CD4-positive, alpha-beta memory T cell (primary cell): Measurements from ENCODE around the gene MAP2K3. TPM values are rescaled to one million over a fixed set of nuclear protein-coding genes. Genes with fewer than 3 reads are reported as not detected.
A peak's percentile ranks its signal among the peaks of the same experiment; 100 is the strongest.

ENCODE experiments used
- CTCF ChIA-PET: fragments of 350-600 bp; sonication (Branson Sonifier 250); formaldehyde crosslinking; loops from one replicate; lab custom pipeline; 2021; ENCODE audit warnings: inconsistent platforms; ENCODE audit not compliant: partially characterized antibody; lab: Charles Lee
- POLR2A ChIA-PET: fragments of 350-600 bp; sonication (Branson Sonifier 250); formaldehyde crosslinking; loops from one replicate; lab custom pipeline; 2021; ENCODE audit not compliant: partially characterized antibody; lab: Charles Lee
- DNase-seq, 5 donors: peaks; one replicate each; pipeline versions ENCODE4 v3.0.0 to v3.0.0-alpha.2; 2020 to 2022; ENCODE audit warnings: mixed read lengths in 1 of 5
- H3K27ac ChIP-seq: one replicate; pipeline ENCODE4 v1.7.0; 2013; ENCODE audit warnings: low read depth, low read length
- H3K27me3 ChIP-seq: 2 replicates; pipeline ENCODE4 v1.7.0; 2013; ENCODE audit warnings: mild to moderate bottlenecking, low read length, moderate library complexity; ENCODE audit not compliant: insufficient read depth
- H3K36me3 ChIP-seq: 2 replicates; pipeline ENCODE4 v1.7.0; 2013; ENCODE audit warnings: mild to moderate bottlenecking, low read length, moderate library complexity; ENCODE audit not compliant: insufficient read depth
- H3K4me1 ChIP-seq: 2 replicates; pipeline ENCODE4 v1.7.0; 2013; ENCODE audit warnings: mild to moderate bottlenecking, low read length, moderate library complexity; ENCODE audit not compliant: insufficient read depth
- H3K4me3 ChIP-seq, 2 donors: one replicate each; pipeline ENCODE4 v1.7.0; 2013; ENCODE audit warnings: low read length in 2 of 2, mild to moderate bottlenecking in 1 of 2
- H3K9me3 ChIP-seq, 2 donors: one replicate each; pipeline ENCODE4 v1.7.0; 2013; ENCODE audit warnings: low read length in 2 of 2, control low read depth in 1 of 2; ENCODE audit not compliant: control insufficient read depth in 1 of 2
- H3K27ac Mint-ChIP-seq, 7 donors: one replicate each; pipeline ENCODE4 v1.8.0; 2020 to 2021; ENCODE audit warnings: mixed read lengths in 7 of 7, mild to moderate bottlenecking in 6 of 7, inconsistent platforms in 3 of 7, moderate library complexity in 3 of 7
- H3K27me3 Mint-ChIP-seq, 2 donors: one replicate each; pipeline ENCODE4 v1.8.0; 2020 to 2021; ENCODE audit warnings: mixed read lengths in 2 of 2
- H3K36me3 Mint-ChIP-seq, 2 donors: one replicate each; pipeline ENCODE4 v1.8.0; 2020 to 2021; ENCODE audit warnings: mixed read lengths in 2 of 2, inconsistent platforms in 1 of 2, mild to moderate bottlenecking in 1 of 2
- H3K4me1 Mint-ChIP-seq, 4 donors: one replicate each; pipeline ENCODE4 v1.8.0; 2020 to 2021; ENCODE audit warnings: mixed read lengths in 4 of 4, mild to moderate bottlenecking in 1 of 4
- H3K4me3 Mint-ChIP-seq, 8 donors: one replicate each; pipeline ENCODE4 v1.8.0; 2020 to 2021; ENCODE audit warnings: mixed read lengths in 8 of 8, mild to moderate bottlenecking in 7 of 8, moderate library complexity in 6 of 8, inconsistent platforms in 3 of 8
- H3K9me3 Mint-ChIP-seq, 8 donors: one replicate each; pipeline ENCODE4 v1.8.0; 2020 to 2021; ENCODE audit warnings: mixed read lengths in 8 of 8, mild to moderate bottlenecking in 5 of 8, inconsistent platforms in 3 of 8, moderate library complexity in 1 of 8
- intact Hi-C: fragments of 100-400 bp; cut with micrococcal nuclease; formaldehyde crosslinking; loops from one replicate; pipeline ENCODE4 v1.15.1; 2023
- polyA plus RNA-seq, 2 donors: library from polyadenylated mRNA; unstranded; fragments of 300-500 nt; fragmentation: Illumina TruSeq; gene quantifications; one replicate each; pipeline ENCODE4 v1.2.3, GENCODE V29; 2021
- total RNA-seq, 2 experiments: library from RNA; stranded (reverse); gene quantifications; one replicate each; pipeline ENCODE4 v1.2.3, GENCODE V29; 2021

The MAP2K3 gene
- total and polyA plus RNA-seq, 4 experiments from 2014 or later, result 48.5 to 88.9 (median 57.9) TPM

DNA sequence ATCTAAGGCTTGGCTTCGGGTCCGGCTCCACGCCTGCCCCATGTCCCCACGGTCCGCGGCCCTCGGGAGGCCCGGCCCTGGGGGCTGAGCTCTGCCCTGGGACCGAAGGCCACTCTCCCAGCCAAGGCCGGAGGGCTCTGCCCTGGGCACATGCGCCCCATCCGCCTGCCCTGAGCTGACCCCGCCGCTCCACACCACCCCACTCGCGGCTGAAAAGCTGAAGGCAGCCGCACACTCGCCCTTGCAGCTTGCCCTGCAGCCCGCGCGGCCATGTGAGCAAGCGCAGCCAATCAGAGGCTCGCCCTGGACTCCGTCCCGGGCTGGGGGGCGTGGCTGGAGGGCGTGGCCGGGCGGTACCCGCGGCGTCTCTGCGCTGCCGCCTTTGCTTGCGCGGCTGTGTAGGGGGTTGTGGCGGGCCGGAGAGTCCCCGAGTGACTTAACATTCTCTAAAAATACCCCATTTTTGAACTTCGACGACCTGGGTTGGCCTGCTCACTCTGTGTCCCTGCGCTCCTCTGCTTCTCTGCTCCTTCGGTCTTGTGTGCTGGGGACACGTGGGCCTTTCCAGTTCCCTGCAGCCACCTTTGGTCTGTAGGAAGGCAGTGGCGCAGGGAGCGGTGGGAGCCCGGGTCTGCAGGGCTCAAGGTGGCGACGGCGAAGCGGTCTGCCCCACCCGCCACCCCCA is 8.8 kb upstream of the MAP2K3 start:
- peak overlapping the region; percentile 78 to 95 (median 93) for H3K27ac Mint-ChIP-seq
- H3K4me3 Mint-ChIP-seq, result peak overlapping the region; percentile 86 to 99 (median 90)
- H3K4me1 ChIP-seq, result peaks cover 49% of the 10 kb centered on the region
- intact Hi-C loops, result loop anchor here (1.0 kb wide), 3 partner anchors 9 to 61 kb away; partner anchors contain the start of genes MAP2K3, NATD1 and TMEM11
- peaks cover 32 to 52% (median 39%) of the 10 kb centered on the region in 4 donors for H3K4me1 Mint-ChIP-seq
- H3K36me3 ChIP-seq, result no peaks in the 10 kb centered on the region
- H3K4me3 ChIP-seq, result peak overlapping the region; percentile 26 to 71
- DNase-seq, result peak; percentile 85 to 93 (median 87)
- no peaks in the 10 kb centered on the region for H3K9me3 ChIP-seq
- CTCF ChIA-PET, result interaction anchor here (0.7 to 8.2 kb wide), 8 partner anchors 11 to 238 kb away, joined by 3 to 87 read pairs (median 6); no protein-coding TSS in a partner anchor
- no peaks in the 10 kb centered on the region for H3K36me3 Mint-ChIP-seq
- H3K27me3 ChIP-seq, result no peaks in the 10 kb centered on the region
- H3K9me3 Mint-ChIP-seq, result no peaks in the 10 kb centered on the region
- peak overlapping the region; percentile 77 for H3K27ac ChIP-seq
- POLR2A ChIA-PET, result interaction anchor here (0.6 to 5.0 kb wide), 15 partner anchors 8 to 276 kb away, joined by 3 to 59 read pairs (median 5); partner anchors contain the start of genes NATD1, TMEM11 and USP22
- H3K27me3 Mint-ChIP-seq, result no peaks in the 10 kb centered on the region

DNA sequence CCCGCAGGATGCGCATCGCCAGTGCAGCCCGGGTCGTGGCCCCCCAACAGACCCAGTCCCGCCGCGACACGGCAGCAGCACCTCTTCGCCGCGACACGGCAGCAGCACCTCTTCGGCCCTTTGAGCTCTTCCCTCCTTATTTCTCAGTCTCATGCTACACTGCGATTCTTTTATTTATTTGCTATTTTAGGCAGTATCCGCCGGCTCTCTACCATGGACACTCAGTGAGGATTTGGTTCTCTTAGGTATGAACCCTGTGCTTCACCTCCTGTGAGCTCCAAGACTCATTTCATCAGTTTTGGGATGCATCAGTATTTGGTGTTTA is 8.3 kb upstream of the MAP2K3 start:
- H3K27ac ChIP-seq, result peak overlapping the region; percentile 77
- peak overlapping the region; percentile 86 to 99 (median 90) for H3K4me3 Mint-ChIP-seq
- intact Hi-C loops, result no loop called here
- no peak for DNase-seq
- H3K9me3 ChIP-seq, result no peaks in the 10 kb centered on the region
- H3K27me3 Mint-ChIP-seq, result no peaks in the 10 kb centered on the region
- no peaks in the 10 kb centered on the region for H3K27me3 ChIP-seq
- peaks cover 49% of the 10 kb centered on the region for H3K4me1 ChIP-seq
- ChIA-PET CTCF (interaction anchor here (0.8 to 8.2 kb wide), 9 partner anchors 8 to 238 kb away, joined by 3 to 87 read pairs (median 5); no protein-coding TSS in a partner anchor), POLR2A (interaction anchor here (0.7 to 5.0 kb wide), 12 partner anchors 8 to 276 kb away, joined by 3 to 59 read pairs (median 7); partner anchors contain the start of genes NATD1, TMEM11 and USP22)
- no peaks in the 10 kb centered on the region for H3K9me3 Mint-ChIP-seq
- H3K36me3 Mint-ChIP-seq, result no peaks in the 10 kb centered on the region
- peak overlapping the region in 1 of 2 donors; percentile 71 for H3K4me3 ChIP-seq
- no peaks in the 10 kb centered on the region for H3K36me3 ChIP-seq
- H3K4me1 Mint-ChIP-seq, result peaks cover 32 to 52% (median 39%) of the 10 kb centered on the region in 4 donors
- H3K27ac Mint-ChIP-seq, result peak overlapping the region; percentile 78 to 95 (median 93)

DNA sequence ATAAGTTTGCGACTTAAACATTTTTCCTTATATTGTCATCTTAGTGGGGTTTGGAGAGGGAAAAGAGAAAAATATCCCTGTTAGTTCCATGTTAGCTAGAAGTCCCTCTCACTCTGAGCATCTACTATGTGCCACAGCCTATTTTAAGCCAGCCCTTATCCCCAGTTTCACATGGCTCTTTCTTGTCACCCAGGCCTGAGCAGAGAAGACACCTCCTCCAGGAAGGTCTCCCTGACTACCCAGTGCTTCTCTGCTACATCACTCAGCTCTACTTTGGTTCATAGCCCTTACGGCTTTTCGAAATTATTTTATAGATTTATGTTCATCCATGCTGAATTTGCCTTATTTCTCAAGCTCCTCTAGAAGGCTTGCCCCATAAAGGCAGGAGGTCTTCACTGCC is 7.2 kb upstream of the MAP2K3 start:
- ChIA-PET CTCF (interaction anchor here (0.7 to 8.2 kb wide), 9 partner anchors 9 to 237 kb away, joined by 3 to 87 read pairs (median 5); no protein-coding TSS in a partner anchor), POLR2A (interaction anchor here (0.8 to 5.0 kb wide), 7 partner anchors 8 to 155 kb away, joined by 3 to 59 read pairs (median 4); partner anchors contain the start of genes NATD1 and TMEM11)
- Histone ChIP-seq H3K27me3 (no peaks in the 10 kb centered on the region), H3K36me3 (no peaks in the 10 kb centered on the region), H3K4me1 (peaks cover 49% of the 10 kb centered on the region), H3K9me3 (no peaks in the 10 kb centered on the region), H3K4me3 (no peak overlapping the region), H3K27ac (no peak overlapping the region)
- H3K4me1 Mint-ChIP-seq, result peaks cover 32 to 56% (median 43%) of the 10 kb centered on the region in 4 donors
- no peaks in the 10 kb centered on the region for H3K27me3 Mint-ChIP-seq
- peak overlapping the region in 6 of 7 donors; percentile 42 to 92 (median 84) for H3K27ac Mint-ChIP-seq
- peak overlapping the region in 7 of 8 donors; percentile 29 to 99 (median 50) for H3K4me3 Mint-ChIP-seq
- no peaks in the 10 kb centered on the region for H3K36me3 Mint-ChIP-seq
- intact Hi-C loops, result no loop called here
- no peaks in the 10 kb centered on the region for H3K9me3 Mint-ChIP-seq
- no peak for DNase-seq

DNA sequence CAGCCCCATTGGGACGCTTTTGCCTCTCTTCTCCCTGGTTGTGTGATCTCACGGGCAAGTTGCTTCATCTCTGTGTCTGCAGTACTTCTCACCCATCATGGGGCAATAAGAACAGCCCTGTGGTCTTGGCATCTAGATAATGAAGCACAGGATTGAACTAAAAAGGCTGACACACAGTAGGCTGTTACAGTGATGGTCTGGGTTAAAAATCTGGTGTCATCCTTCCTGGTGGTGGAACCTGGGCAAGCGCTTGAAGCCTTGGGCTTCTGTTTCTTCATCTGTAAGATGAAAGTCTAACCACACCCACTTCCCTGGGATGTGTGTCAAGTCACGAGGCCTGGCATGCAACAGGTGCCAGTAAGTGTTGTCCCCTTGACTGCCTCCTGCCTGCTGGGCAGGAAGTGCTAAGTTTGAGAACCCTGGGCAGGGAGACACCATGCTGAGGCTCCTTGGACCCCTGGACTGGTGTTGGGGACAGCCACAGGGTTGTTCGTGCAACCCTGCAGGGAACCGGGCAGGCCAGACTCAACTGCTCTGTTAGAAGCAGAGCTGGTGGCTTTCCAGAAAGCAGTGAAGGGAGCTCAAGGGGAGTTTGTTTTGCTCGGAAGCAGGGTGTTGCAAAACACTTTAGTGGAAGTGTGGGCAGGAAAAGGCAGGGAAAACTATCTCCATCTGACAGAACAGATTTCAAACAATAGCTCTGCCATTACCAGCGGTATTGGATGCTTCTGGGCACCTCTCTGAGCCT is 5.9 kb upstream of the MAP2K3 start:
- Mint-ChIP-seq H3K4me3 (peak overlapping the region; percentile 33 to 85 (median 64)), H3K27ac (peak overlapping the region; percentile 80 to 98 (median 92)), H3K27me3 (no peaks in the 10 kb centered on the region), H3K36me3 (no peaks in the 10 kb centered on the region), H3K4me1 (peaks cover 36 to 65% (median 50%) of the 10 kb centered on the region in 4 donors), H3K9me3 (no peaks in the 10 kb centered on the region)
- Histone ChIP-seq H3K9me3 (no peaks in the 10 kb centered on the region), H3K27ac (peak overlapping the region; percentile 59), H3K36me3 (no peaks in the 10 kb centered on the region), H3K4me1 (peaks cover 56% of the 10 kb centered on the region), H3K27me3 (no peaks in the 10 kb centered on the region), H3K4me3 (no peak overlapping the region)
- CTCF ChIA-PET, result interaction anchor here (1.0 to 8.2 kb wide), 15 partner anchors 8 to 235 kb away, joined by 3 to 87 read pairs (median 13); partner anchors contain the start of genes NATD1 and TMEM11
- POLR2A ChIA-PET, result interaction anchor here (0.7 to 3.5 kb wide), 10 partner anchors 8 to 236 kb away, joined by 3 to 59 read pairs (median 4); partner anchors contain the start of genes DHRS7B, NATD1 and USP22
- intact Hi-C loops, result no loop called here
- peak; percentile 69 to 83 (median 74) for DNase-seq

DNA sequence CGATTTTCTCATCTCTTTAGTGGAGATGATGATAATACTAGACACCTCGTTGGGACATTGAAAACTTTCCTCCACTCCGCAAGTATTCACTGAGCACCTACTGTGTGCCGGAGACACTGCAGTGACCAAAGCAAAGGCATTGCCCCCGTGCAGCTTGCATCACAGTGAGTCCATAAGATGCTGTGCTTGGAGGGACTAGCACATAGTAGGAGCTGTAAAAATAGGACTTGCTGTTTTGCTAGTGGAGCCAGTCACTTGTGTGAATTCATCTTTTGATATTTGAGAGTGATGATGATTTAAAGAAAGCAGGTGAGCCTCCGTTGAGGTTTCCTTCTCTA is 5.3 kb upstream of the MAP2K3 start:
- intact Hi-C loops, result no loop called here
- H3K4me1 ChIP-seq, result peaks cover 61% of the 10 kb centered on the region
- H3K36me3 Mint-ChIP-seq, result no peaks in the 10 kb centered on the region
- H3K27me3 Mint-ChIP-seq, result no peaks in the 10 kb centered on the region
- H3K4me1 Mint-ChIP-seq, result peaks cover 36 to 65% (median 50%) of the 10 kb centered on the region in 4 donors
- H3K36me3 ChIP-seq, result no peaks in the 10 kb centered on the region
- DNase-seq, result no peak
- POLR2A ChIA-PET, result interaction anchor here (0.7 to 1.8 kb wide), 8 partner anchors 8 to 236 kb away, joined by 3 to 15 read pairs (median 4); partner anchors contain the start of genes DHRS7B, NATD1 and USP22
- H3K4me3 ChIP-seq, result no peak overlapping the region
- no peaks in the 10 kb centered on the region for H3K27me3 ChIP-seq
- no peaks in the 10 kb centered on the region for H3K9me3 ChIP-seq
- H3K9me3 Mint-ChIP-seq, result no peaks in the 10 kb centered on the region
- H3K27ac ChIP-seq, result peak overlapping the region; percentile 59
- CTCF ChIA-PET, result interaction anchor here (1.2 to 8.2 kb wide), 15 partner anchors 8 to 245 kb away, joined by 3 to 87 read pairs (median 13); partner anchors contain the start of genes NATD1 and TMEM11
- peak overlapping the region in 5 of 7 donors; percentile 80 to 98 (median 92) for H3K27ac Mint-ChIP-seq
- peak overlapping the region in 1 of 8 donors; percentile 77 for H3K4me3 Mint-ChIP-seq

DNA sequence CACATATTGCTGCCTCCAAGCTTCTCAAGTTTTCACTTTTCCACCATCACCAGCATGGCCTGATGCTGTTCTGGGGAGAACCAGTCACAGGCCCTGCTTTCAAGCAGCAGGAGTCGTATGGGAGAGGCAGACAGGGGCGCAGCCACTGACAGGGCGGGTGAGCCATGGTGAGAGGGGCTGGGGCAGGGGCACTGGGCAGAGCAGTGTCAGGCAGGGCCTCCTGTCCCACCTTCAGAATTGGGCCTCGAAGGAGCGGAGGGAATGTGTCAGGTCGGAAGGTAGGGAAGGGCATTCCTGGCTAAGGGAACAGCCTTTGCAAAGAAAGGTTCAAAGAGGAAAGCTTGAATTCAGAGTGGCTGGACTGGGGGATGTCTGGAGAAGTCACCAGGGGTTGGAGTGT is 4.9 kb upstream of the MAP2K3 start:
- Mint-ChIP-seq H3K9me3 (no peaks in the 10 kb centered on the region), H3K36me3 (peaks cover 0 to 2% of the 10 kb centered on the region in 2 donors), H3K27ac (peak overlapping the region; percentile 66 to 90 (median 88)), H3K4me3 (peak overlapping the region in 3 of 8 donors; percentile 23 to 78 (median 51)), H3K4me1 (peaks cover 36 to 68% (median 51%) of the 10 kb centered on the region in 4 donors), H3K27me3 (no peaks in the 10 kb centered on the region)
- ChIA-PET CTCF (interaction anchor here (1.2 to 8.2 kb wide), 15 partner anchors 7 to 245 kb away, joined by 3 to 87 read pairs (median 13); partner anchors contain the start of genes NATD1 and TMEM11), POLR2A (interaction anchor here (0.5 to 1.8 kb wide), 6 partner anchors 8 to 234 kb away, joined by 3 to 15 read pairs (median 6); partner anchors contain the start of genes DHRS7B and NATD1)
- peaks cover 61% of the 10 kb centered on the region for H3K4me1 ChIP-seq
- H3K4me3 ChIP-seq, result no peak overlapping the region
- intact Hi-C loops, result no loop called here
- DNase-seq, result no peak
- H3K9me3 ChIP-seq, result no peaks in the 10 kb centered on the region
- no peaks in the 10 kb centered on the region for H3K27me3 ChIP-seq
- H3K27ac ChIP-seq, result peak overlapping the region; percentile 59
- H3K36me3 ChIP-seq, result no peaks in the 10 kb centered on the region
